IMR-90 (cell line): Measurements from ENCODE around the gene NRG4. TPM values are rescaled to one million over a fixed set of nuclear protein-coding genes. Genes with fewer than 3 reads are reported as not detected.
"Not testable (repeated sequence)": the region's sequence is repeated elsewhere in the genome, so short reads cannot be mapped to it uniquely, and the experiment has no call there.

Experiments
- ATAC-seq: fragments of 200-7000 bp; cut with Tn5 transposase; 2 replicates; pipeline ENCODE4 v1.9.1; 2020; ENCODE audit warnings: low read depth, mild to moderate bottlenecking, moderate library complexity
- BruUV-seq: library from RNA; stranded (reverse); fragments of 400-500 nt; replicated peaks from 2 replicates; lab custom pipeline; 2021; lab: Mats Ljungman, UMichigan
- CTCF ChIA-PET: fragments of 300-600 bp; formaldehyde crosslinking; extraction: SDS; loops from one replicate; lab custom pipeline; 2021; ENCODE audit warnings: antibody characterized with exemption; lab: Yijun Ruan, JAX
- POLR2A ChIA-PET: fragments of 300-600 bp; sonication (Branson Sonifier 250); formaldehyde crosslinking; loops from one replicate; lab custom pipeline; 2022; ENCODE audit warnings: antibody characterized with exemption; ENCODE audit not compliant: unreplicated experiment; lab: Charles Lee
- DNase-seq: peaks from one replicate; pipeline ENCODE4 v3.0.0; 2013
- H2AFZ ChIP-seq: replicated peaks from 2 replicates; pipeline ENCODE3; 2013; ENCODE audit warnings: low read length, mild to moderate bottlenecking; ENCODE audit not compliant: poor library complexity
- H2AK5ac ChIP-seq: 2 replicates; pipeline ENCODE4 v1.6.1; 2013; ENCODE audit warnings: low read depth, low read length, inconsistent platforms
- H2AK9ac ChIP-seq: replicated peaks from 2 replicates; pipeline ENCODE3; 2013; ENCODE audit warnings: mild to moderate bottlenecking, low read depth, low read length, moderate library complexity; ENCODE audit not compliant: poor library complexity
- H2BK120ac ChIP-seq: 2 replicates; pipeline ENCODE4 v1.6.1; 2013; ENCODE audit warnings: low read depth, low read length, inconsistent platforms
- H2BK15ac ChIP-seq: 3 replicates; pipeline ENCODE4 v1.6.1; 2013; ENCODE audit warnings: low read depth, low read length, inconsistent platforms
- H2BK20ac ChIP-seq: 2 replicates; pipeline ENCODE4 v1.6.1; 2013; ENCODE audit warnings: low read depth, mild to moderate bottlenecking, inconsistent platforms, low read length, moderate library complexity
- H2BK5ac ChIP-seq: 2 replicates; pipeline ENCODE4 v1.6.1; 2013; ENCODE audit warnings: mild to moderate bottlenecking, low read depth, low read length, inconsistent platforms; ENCODE audit not compliant: poor library complexity, severe bottlenecking
- H3K14ac ChIP-seq: replicated peaks from 2 replicates; pipeline ENCODE4 v1.6.1; 2013; ENCODE audit warnings: low read depth, low read length, inconsistent platforms
- H3K18ac ChIP-seq: 2 replicates; pipeline ENCODE4 v1.6.1; 2013; ENCODE audit warnings: low read depth, low read length, control low read depth
- H3K23ac ChIP-seq: 2 replicates; pipeline ENCODE4 v1.6.1; 2013; ENCODE audit warnings: low read depth, low read length, inconsistent platforms
- H3K27ac ChIP-seq: 2 replicates; pipeline ENCODE4 v1.5.1; 2013; ENCODE audit warnings: mild to moderate bottlenecking, control low read depth, low read length; ENCODE audit not compliant: insufficient read depth
- H3K27me3 ChIP-seq: 2 replicates; pipeline ENCODE4 v1.6.1; 2013; ENCODE audit warnings: low read length; ENCODE audit not compliant: control insufficient read depth, insufficient read depth
- H3K36me3 ChIP-seq: 2 replicates; pipeline ENCODE4 v1.6.1; 2013; ENCODE audit warnings: low read length, mixed read lengths; ENCODE audit not compliant: control insufficient read depth, insufficient read depth
- H3K4ac ChIP-seq: 2 replicates; pipeline ENCODE4 v1.6.1; 2013; ENCODE audit warnings: low read depth, low read length, inconsistent platforms
- H3K4me1 ChIP-seq: 2 replicates; pipeline ENCODE4 v1.6.1; 2013; ENCODE audit warnings: low read length, mixed read lengths; ENCODE audit not compliant: control insufficient read depth, insufficient read depth
- H3K4me2 ChIP-seq: 2 replicates; pipeline ENCODE4 v1.6.1; 2013; ENCODE audit warnings: low read depth, mild to moderate bottlenecking, control low read depth, low read length, moderate library complexity
- H3K4me3 ChIP-seq: 2 replicates; pipeline ENCODE4 v1.5.1; 2013; ENCODE audit warnings: low read depth, mild to moderate bottlenecking, control low read depth, low read length, moderate library complexity; ENCODE audit not compliant: insufficient read depth
- H3K56ac ChIP-seq: 2 replicates; pipeline ENCODE4 v1.6.1; 2013; ENCODE audit warnings: low read length, inconsistent platforms; ENCODE audit not compliant: insufficient read depth; ENCODE audit errors: extremely low read depth
- H3K79me1 ChIP-seq, 2 experiments: 2 replicates each; pipeline ENCODE4 v1.6.1; 2013; ENCODE audit warnings: low read length in 2 of 2, inconsistent platforms in 1 of 2, low read depth in 1 of 2
- H3K9ac ChIP-seq: 2 replicates; pipeline ENCODE4 v1.6.1; 2013; ENCODE audit warnings: low read depth, low read length, control low read depth
- H3K9me1 ChIP-seq: 2 replicates; pipeline ENCODE4 v1.6.1; 2013; ENCODE audit warnings: low read length, inconsistent platforms; ENCODE audit not compliant: insufficient read depth
- H3K9me3 ChIP-seq: 2 replicates; pipeline ENCODE4 v1.6.1; 2013; ENCODE audit warnings: low read length; ENCODE audit not compliant: control insufficient read depth, insufficient read depth
- H4K20me1 ChIP-seq: 2 replicates; pipeline ENCODE4 v1.6.1; 2013; ENCODE audit warnings: low read length, inconsistent platforms; ENCODE audit not compliant: insufficient read depth
- H4K5ac ChIP-seq: 2 replicates; pipeline ENCODE4 v1.6.1; 2013; ENCODE audit warnings: mild to moderate bottlenecking, low read depth, low read length, control low read depth
- H4K8ac ChIP-seq, 2 experiments: 2 replicates each; pipeline ENCODE4 v1.6.1; 2013; ENCODE audit warnings: low read depth in 2 of 2, low read length in 2 of 2, control low read depth in 1 of 2, inconsistent platforms in 1 of 2
- H4K91ac ChIP-seq: 2 replicates; pipeline ENCODE4 v1.6.1; 2013; ENCODE audit warnings: low read depth, low read length, inconsistent platforms; ENCODE audit not compliant: insufficient read depth
- WGBS, 2 experiments: methylation state at CpG; one replicate each; pipeline versions ENCODE4 v1.1.5 to v1.1.7; 2013; ENCODE audit warnings: missing lambda C conversion rate in 2 of 2; ENCODE audit not compliant: insufficient read length in 1 of 2; ENCODE audit errors: extremely low coverage in 2 of 2; 5-methylcytosine and 5-hydroxymethylcytosine counted together
- dilution Hi-C: fragments of 300-500 bp; cut with HindIII; formaldehyde crosslinking; loops from one replicate; pipeline ENCODE4 v1.14.3; 2018; ENCODE audit warnings: low sequenced_read_pairs; ENCODE audit not compliant: unreplicated experiment
- in situ Hi-C: fragments of 300-500 bp; cut with MboI; formaldehyde crosslinking; loops from 3 replicates; pipeline ENCODE4 v1.14.3; 2019; ENCODE audit warnings: low sequenced_read_pairs, inconsistent platforms, mixed read lengths
- intact Hi-C: fragments of 100-400 bp; cut with micrococcal nuclease; formaldehyde crosslinking; loops from 2 replicates; pipeline ENCODE4 v1.10.0; 2022
- polyA plus RNA-seq, 3 experiments: library from polyadenylated mRNA; depleted of rRNA; stranded (reverse); fragments of >200 nt; gene quantifications; 2 replicates each; pipeline ENCODE4 v1.2.3, GENCODE V29; 2012; ENCODE audit warnings: low replicate concordance in 1 of 3
- total RNA-seq: library from RNA; depleted of rRNA; stranded (reverse); fragments of >200 nt; gene quantifications from 2 replicates; pipeline ENCODE4 v1.2.3, GENCODE V29; 2012

Gene NRG4
- total and polyA plus RNA-seq, 2 of the 4 experiments (the other 2 are of a cell fraction) = not detected

DNA sequence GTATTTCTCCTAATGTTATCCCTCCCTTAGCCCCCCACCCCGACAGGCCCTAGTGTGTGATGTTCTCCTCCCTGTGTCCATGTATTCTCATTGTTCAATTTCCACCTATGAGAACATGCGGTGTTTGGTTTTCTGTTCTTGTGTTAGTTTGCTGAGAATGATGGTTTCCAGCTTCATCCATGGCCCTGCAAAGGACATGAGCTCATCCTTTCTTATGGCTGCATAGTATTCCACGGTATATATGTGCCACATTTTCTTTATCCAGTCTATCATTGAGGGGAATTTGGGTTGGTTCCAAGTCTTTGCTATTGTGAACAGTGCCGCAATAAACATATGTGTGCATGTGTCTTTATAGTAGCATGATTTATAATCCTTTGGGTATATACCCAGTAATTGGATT, 1.2 kb upstream of the NRG4 start:
- H3K9ac ChIP-seq, H3K27ac ChIP-seq, H2BK120ac ChIP-seq, H2BK15ac ChIP-seq, H3K4ac ChIP-seq, H4K20me1 ChIP-seq, H3K79me1 ChIP-seq, H4K8ac ChIP-seq, BruUV-seq, H3K4me1 ChIP-seq, H3K56ac ChIP-seq, H3K27me3 ChIP-seq, CTCF ChIA-PET, H2AK9ac ChIP-seq, H2BK5ac ChIP-seq, DNase-seq, H3K4me2 ChIP-seq, intact Hi-C loops, H3K9me3 ChIP-seq, H2AFZ ChIP-seq, H3K23ac ChIP-seq, H4K5ac ChIP-seq, ATAC-seq, dilution Hi-C loops, H2AK5ac ChIP-seq, H3K36me3 ChIP-seq, in situ Hi-C loops, H3K9me1 ChIP-seq, H2BK20ac ChIP-seq, H4K91ac ChIP-seq, H3K14ac ChIP-seq, H3K18ac ChIP-seq, H3K4me3 ChIP-seq, POLR2A ChIA-PET: not testable (repeated sequence)
- no CpG with 5 or more reads among the region's 4 CpGs for WGBS, 2 experiments
